Calu3 (cell line): ENCODE results near the gene NOL8. TPM values are rescaled to one million over a fixed set of nuclear protein-coding genes. Genes with fewer than 3 reads are reported as not detected.

Experiments
- BruUV-seq: library from RNA; stranded (reverse); fragments of 400-500 nt; replicated peaks from 2 replicates; lab custom pipeline; 2021; lab: Mats Ljungman, UMichigan
- CTCF ChIA-PET: fragments of 300-600 bp; sonication (Branson Sonifier 250); formaldehyde crosslinking; loops from one replicate; lab custom pipeline; 2022; ENCODE audit warnings: antibody characterized with exemption; lab: Charles Lee
- DNase-seq: peaks from one replicate; pipeline ENCODE4 v3.0.0; 2022
- H3K27ac Mint-ChIP-seq: one replicate; pipeline ENCODE4 v1.8.0; 2022; ENCODE audit warnings: mixed read lengths; ENCODE audit not compliant: unreplicated experiment
- H3K27me3 Mint-ChIP-seq: one replicate; pipeline ENCODE4 v1.8.0; 2022; ENCODE audit warnings: mixed read lengths; ENCODE audit not compliant: unreplicated experiment
- H3K36me3 Mint-ChIP-seq: one replicate; pipeline ENCODE4 v1.8.0; 2022; ENCODE audit warnings: mild to moderate bottlenecking, moderate library complexity, mixed read lengths; ENCODE audit not compliant: insufficient read depth, unreplicated experiment
- H3K4me1 Mint-ChIP-seq: one replicate; pipeline ENCODE4 v1.8.0; 2022; ENCODE audit warnings: mild to moderate bottlenecking, low read depth, mixed read lengths; ENCODE audit not compliant: unreplicated experiment
- H3K4me3 Mint-ChIP-seq: one replicate; pipeline ENCODE4 v1.8.0; 2022; ENCODE audit warnings: mild to moderate bottlenecking, low read depth, moderate library complexity, mixed read lengths; ENCODE audit not compliant: unreplicated experiment
- H3K9me3 Mint-ChIP-seq: one replicate; pipeline ENCODE4 v1.8.0; 2022; ENCODE audit warnings: low read depth, mixed read lengths; ENCODE audit not compliant: unreplicated experiment
- CTCF ChIP-seq: fragments of 200-600 bp; IDR thresholded peaks from one replicate; pipeline ENCODE4 v1.8.0; 2022; ENCODE audit warnings: antibody characterized with exemption; ENCODE audit not compliant: unreplicated experiment
- intact Hi-C: fragments of 100-400 bp; cut with micrococcal nuclease; formaldehyde crosslinking; loops from one replicate; pipeline ENCODE4 v1.10.0; 2022; ENCODE audit not compliant: unreplicated experiment
- total RNA-seq: library from RNA; stranded (reverse); gene quantifications from 2 replicates; pipeline ENCODE4 v1.2.3, GENCODE V29; 2022

Gene NOL8
- total RNA-seq, 1 experiment from 2014 or later: 42.9 TPM

- DNase-seq: no peak
- Mint-ChIP-seq H3K4me3 (no peak overlapping the region), H3K4me1 (peaks cover 7% of the 10 kb centered on the region), H3K36me3 (no peaks in the 10 kb centered on the region), H3K27me3 (no peaks in the 10 kb centered on the region), H3K27ac (no peak overlapping the region), H3K9me3 (peaks cover 2% of the 10 kb centered on the region)
- intact Hi-C loops: no loop called here
- CTCF ChIA-PET: no interaction called here
- TF ChIP-seq CTCF: no peak
- no TSS peak for BruUV-seq
These were observed 34.3 kb upstream of the NOL8 start for GRCh38 chr9:92359394-92359995.

GRCh38 chr9:92353051-92353450 is 27.9 kb upstream of the NOL8 start:
- TF ChIP-seq CTCF: no peak
- Mint-ChIP-seq H3K4me1 (peaks cover 8% of the 10 kb centered on the region), H3K9me3 (peaks cover 2% of the 10 kb centered on the region), H3K4me3 (no peak overlapping the region), H3K27me3 (no peaks in the 10 kb centered on the region), H3K27ac (no peak overlapping the region), H3K36me3 (no peaks in the 10 kb centered on the region)
- CTCF ChIA-PET: no interaction called here
- DNase-seq: no peak
- intact Hi-C loops: no loop called here
- no TSS peak for BruUV-seq

- TF ChIP-seq CTCF: no peak
- Mint-ChIP-seq H3K9me3 (peaks cover 2% of the 10 kb centered on the region), H3K27ac (no peak overlapping the region), H3K4me1 (peaks cover 8% of the 10 kb centered on the region), H3K36me3 (no peaks in the 10 kb centered on the region), H3K27me3 (no peaks in the 10 kb centered on the region), H3K4me3 (no peak overlapping the region)
- no peak for DNase-seq
- CTCF ChIA-PET: no interaction called here
- intact Hi-C loops: no loop called here
- no TSS peak for BruUV-seq
These were observed 25.6 kb upstream of the NOL8 start for GRCh38 chr9:92350740-92351133.

- Mint-ChIP-seq H3K27ac (no peak overlapping the region), H3K36me3 (no peaks in the 10 kb centered on the region), H3K4me1 (peaks cover 7% of the 10 kb centered on the region), H3K4me3 (no peak overlapping the region), H3K27me3 (no peaks in the 10 kb centered on the region), H3K9me3 (peaks cover 2% of the 10 kb centered on the region)
- no peak for DNase-seq
- CTCF ChIA-PET: no interaction called here
- intact Hi-C loops: no loop called here
- no peak for TF ChIP-seq CTCF
- BruUV-seq: no TSS peak
These were observed 24.9 kb upstream of the NOL8 start for GRCh38 chr9:92349771-92350739.
